ENCODE data around the gene NPR3.

NPR3 gene

DNA sequence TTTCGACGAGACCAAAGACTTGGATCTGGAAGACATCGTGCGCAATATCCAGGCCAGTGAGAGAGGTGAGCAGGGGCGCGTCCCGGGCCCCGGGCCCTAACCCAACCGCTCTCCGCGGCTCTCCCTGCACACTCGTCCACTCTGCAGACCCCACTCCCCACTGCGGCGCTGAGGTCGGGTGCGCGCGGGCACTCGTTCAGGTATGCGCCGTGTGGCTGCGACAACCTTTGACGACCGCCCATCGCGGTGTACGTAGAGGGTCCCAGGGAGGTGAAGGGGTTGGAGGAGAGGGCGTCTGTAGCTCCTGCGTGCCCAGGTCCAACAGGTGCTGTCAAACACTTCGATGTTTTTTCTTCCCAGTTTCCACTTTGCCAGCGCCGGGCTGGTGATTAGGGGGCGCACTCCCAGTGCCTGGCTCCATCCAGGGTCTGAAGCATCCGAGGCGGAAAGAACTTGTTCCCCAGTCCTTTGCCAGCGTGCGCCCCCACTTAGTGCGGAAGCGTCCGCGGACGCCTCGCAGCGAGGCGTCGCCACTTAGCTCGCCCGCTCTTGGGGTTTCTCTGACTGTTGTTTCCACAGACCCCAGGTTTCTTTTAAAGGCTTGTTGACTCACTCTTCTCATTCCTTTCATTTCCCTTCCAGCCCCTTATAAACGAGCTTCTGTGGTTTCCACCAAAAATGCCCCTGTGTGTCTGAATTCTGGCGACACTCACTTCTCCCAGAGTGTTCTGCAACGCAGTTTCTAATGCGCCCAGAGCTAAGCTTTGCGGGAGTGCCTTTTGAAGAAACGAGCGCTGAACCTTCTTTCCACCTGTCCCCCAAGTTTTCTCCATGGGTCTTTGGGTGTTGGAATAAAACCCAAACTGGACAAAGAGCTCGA, 1.6 kb downstream of the NPR3 start:
- no peak for DNase-seq (ENCODE audit: low read depth)

DNA sequence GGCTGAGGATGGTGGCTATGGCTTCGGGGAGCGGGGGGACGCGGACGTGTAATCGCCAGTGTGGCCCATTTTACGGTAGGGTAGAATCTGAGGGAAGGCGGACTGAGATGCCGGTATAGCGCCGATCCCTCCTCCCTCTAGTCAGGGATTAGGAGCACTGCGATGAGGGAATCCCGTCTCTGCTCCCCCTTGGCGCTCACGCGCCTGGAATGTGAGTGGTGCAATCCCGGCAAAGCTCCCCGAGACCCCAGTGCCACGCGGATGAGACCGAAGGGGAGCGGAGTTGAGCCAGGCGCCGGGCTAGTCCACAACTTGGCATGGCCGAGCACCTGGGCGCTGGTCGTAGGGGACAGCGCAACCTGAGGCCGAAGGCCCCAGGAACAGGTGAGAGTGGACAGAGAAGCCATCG, 2.2 kb downstream of the NPR3 start:
- no peak for DNase-seq (ENCODE audit: low read depth)

DNA sequence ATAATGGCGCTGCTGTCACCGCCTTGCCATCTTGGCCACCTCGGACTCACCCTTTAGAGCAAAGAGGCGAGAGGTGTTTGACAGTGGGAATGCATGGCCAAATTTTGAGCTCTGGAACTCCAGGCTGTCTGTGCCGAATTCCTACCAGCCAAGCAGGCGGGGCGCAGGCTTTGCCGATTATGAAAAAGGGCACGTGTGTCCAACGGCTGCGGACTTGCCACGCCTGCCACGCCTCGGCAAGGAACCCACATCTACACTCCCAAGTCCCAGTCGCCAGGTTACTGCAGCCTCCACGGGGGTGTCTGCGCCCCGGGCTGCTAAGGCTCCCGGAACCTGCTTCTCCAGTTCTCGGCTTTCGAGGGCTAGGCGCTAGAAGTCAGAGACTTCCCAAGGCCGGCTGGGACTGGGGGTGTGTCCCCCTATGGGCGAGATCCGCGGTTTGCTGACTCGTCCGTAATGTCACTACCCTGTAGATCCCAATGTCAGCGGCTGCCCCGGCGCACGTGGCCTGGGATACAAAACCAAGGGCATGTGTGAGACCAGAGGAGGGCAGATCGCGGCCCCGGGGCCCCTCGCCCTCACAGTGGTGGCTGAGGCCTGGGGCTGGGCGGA, 2.8 kb downstream of the NPR3 start:
- no peak for DNase-seq (ENCODE audit: low read depth)

DNA sequence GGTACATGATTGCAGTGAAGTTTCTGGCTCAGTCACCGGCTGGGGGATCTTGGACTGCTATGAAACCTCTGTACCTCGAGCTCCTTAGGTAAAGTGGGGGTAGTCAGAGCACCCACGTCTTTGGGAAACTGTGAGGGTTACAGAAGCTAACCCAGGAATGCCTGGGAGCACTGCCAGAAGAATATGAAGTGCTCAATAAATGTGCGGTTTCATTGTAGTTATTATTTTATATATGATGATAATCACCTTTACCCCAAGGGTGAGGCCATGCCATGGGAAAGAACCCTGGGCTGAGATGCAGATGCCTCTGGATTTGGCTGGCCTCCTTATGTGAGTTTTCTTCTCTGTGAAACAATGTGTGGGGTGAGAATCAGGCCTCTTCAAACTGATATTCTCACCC, 3.7 kb downstream of the NPR3 start:
- DNase-seq (ENCODE audit: low read depth) = no peak

- DNase-seq (ENCODE audit: low read depth) = no peak
Observed at GRCh38 chr5:32720300-32720699, 9.2 kb downstream of the NPR3 start.

DNA sequence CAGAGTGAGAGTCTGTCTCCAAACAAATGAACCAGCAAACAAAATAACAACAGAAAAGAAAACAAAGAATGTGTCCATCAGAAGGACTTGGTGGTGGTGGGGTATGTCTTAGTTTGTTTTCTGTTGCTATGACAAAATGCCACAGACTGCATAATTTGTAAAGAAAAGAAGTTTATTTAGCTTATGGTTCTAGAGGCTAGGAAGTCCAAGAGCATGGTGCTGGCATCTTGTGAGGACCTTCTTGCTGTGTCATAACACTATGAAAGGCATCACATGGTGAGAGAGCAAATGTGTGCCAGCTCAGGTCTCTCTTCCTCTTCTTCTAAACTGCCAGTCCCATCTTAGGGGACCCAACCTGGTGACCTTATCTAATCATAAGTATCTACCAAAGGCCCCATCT, 10.5 kb downstream of the NPR3 start:
- DNase-seq (ENCODE audit: low read depth) = no peak

GRCh38 chr5:32722957-32723356, 11.8 kb downstream of the NPR3 start:
- no peak for DNase-seq (ENCODE audit: low read depth)

- DNase-seq (ENCODE audit: low read depth) = no peak
Observed at GRCh38 chr5:32724526-32724925, 13.4 kb downstream of the NPR3 start.

DNA sequence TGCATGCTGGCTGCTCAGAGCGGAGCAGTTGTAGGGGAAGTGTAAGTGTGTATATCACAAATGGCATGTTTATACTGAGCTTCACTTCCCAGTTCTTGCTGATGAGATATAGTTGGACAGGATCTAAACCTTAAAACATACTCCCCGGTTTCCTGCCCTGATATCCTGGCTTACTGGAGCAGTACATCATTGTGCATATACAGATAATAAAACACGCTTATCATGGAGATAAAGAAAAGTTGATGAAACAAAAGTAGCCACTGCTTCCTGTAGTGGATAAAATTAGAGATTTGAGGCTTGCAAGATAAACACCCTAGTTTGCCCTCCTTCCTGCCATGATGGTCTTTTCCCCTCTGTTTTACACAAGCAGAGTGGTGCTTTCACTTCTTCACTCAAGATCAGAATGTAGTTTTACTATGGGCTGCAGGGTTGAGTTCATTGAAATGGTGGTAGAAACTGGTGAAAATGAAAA, 15.0 kb downstream of the NPR3 start:
- no peak for DNase-seq (ENCODE audit: low read depth)

DNA sequence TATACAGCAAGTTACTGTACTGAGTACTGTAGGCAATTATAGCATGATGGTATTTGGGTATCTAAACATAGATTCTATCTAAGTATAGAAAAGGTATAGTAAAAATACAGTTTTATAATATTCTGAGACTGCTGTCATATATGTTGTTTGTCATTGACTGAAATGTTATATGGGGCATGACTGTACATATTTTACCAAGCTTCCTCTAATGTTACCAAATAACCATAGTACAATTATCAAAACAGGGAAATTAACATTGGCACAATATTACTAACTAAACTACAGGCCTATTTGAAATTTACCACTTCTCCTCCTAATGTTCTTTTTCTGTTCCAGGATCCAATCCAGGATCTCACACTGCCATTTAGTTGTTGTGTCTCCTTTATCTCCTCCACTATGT, 18.5 kb downstream of the NPR3 start:
- DNase-seq (ENCODE audit: low read depth) = no peak

GRCh38 chr5:32733590-32734340, 22.6 kb downstream of the NPR3 start:
- no peak for DNase-seq (ENCODE audit: low read depth)

GRCh38 chr5:32734827-32735378, 23.8 kb downstream of the NPR3 start:
- no peak for DNase-seq (ENCODE audit: low read depth)

DNA sequence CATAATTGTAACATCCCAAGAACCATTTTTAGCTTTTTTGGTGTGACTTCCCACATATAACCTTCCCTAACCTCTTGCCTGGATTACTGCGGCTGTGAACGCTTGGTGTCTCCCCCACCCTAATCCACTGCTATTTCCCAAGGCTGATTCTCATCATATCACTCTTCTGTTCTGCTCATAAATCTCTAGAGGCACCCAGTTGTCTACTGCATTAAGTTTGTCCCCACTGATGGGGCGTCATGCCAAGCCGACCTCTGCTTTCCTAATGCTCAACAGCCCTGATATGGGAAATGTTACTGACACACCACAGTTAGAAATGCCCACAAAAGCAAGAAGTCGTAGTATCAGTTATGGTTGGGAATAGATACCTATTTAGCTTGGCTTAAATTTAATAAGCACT, 24.4 kb downstream of the NPR3 start:
- no peak for DNase-seq (ENCODE audit: low read depth)

- no peak for DNase-seq (ENCODE audit: low read depth)
Observed at GRCh38 chr5:32736842-32737241, 25.7 kb downstream of the NPR3 start.

- DNase-seq (ENCODE audit: low read depth) = no peak
Observed at GRCh38 chr5:32740651-32741050, 29.5 kb downstream of the NPR3 start.

- no peak for DNase-seq (ENCODE audit: low read depth)
Observed at GRCh38 chr5:32745317-32745716, 34.2 kb downstream of the NPR3 start.

GRCh38 chr5:32752411-32752810, 41.3 kb downstream of the NPR3 start:
- no peak for DNase-seq (ENCODE audit: low read depth)

DNA sequence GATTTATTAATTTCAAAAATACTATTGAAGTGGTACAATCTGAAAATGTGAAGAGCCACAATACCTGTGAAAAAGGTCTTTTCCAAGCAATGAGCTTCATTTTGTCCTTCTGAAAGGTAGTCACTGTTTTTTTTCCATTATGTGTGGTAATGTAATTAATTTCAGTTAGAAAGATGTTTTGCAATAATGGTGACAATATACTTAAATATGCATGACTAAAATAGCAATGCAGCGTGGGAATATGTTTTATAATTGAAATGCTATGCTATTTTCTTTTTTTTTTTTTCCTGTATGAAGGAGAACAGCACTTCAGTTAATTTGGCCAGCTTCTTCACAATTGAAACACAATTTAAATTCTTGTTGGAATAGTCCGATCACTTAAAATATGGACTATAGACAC, 41.9 kb downstream of the NPR3 start:
- peak; percentile 54 for DNase-seq (ENCODE audit: low read depth)

- DNase-seq (ENCODE audit: low read depth) = no peak
Observed at GRCh38 chr5:32753765-32754164, 42.6 kb downstream of the NPR3 start.

- DNase-seq (ENCODE audit: low read depth) = no peak
Observed at GRCh38 chr5:32754284-32754683, 43.2 kb downstream of the NPR3 start.

GRCh38 chr5:32760091-32760509, 49.0 kb downstream of the NPR3 start:
- peak; percentile 72 for DNase-seq (ENCODE audit: low read depth)

- no peak for DNase-seq (ENCODE audit: low read depth)
Observed at GRCh38 chr5:32765266-32765665, 54.1 kb downstream of the NPR3 start.
